Measurements from ENCODE around the gene SOX2.

The SOX2 gene

GRCh38 chr3:181713676-181714612 is 2.2 kb downstream of the SOX2 start:
- DNase-seq (ENCODE audit: low read depth), result no peak
- no peak overlapping the region for H3K4me3 ChIP-seq (ENCODE audit: low read depth, low read length)
- no peak for TF ChIP-seq CTCF (IDR thresholded peaks at IDR 0.05; ENCODE audit: control insufficient read depth, extremely low read depth, insufficient read depth)

- no peak for DNase-seq (ENCODE audit: low read depth)
- TF ChIP-seq CTCF (IDR thresholded peaks at IDR 0.05; ENCODE audit: control insufficient read depth, extremely low read depth, insufficient read depth), result no peak
- H3K4me3 ChIP-seq (ENCODE audit: low read depth, low read length), result no peak overlapping the region
Observed at GRCh38 chr3:181715571-181716340, 4.0 kb downstream of the SOX2 start.

GRCh38 chr3:181716966-181717365 is 5.2 kb downstream of the SOX2 start:
- TF ChIP-seq CTCF (IDR thresholded peaks at IDR 0.05; ENCODE audit: control insufficient read depth, extremely low read depth, insufficient read depth), result no peak
- DNase-seq (ENCODE audit: low read depth), result no peak
- H3K4me3 ChIP-seq (ENCODE audit: low read depth, low read length), result no peak overlapping the region

- no peak for TF ChIP-seq CTCF (IDR thresholded peaks at IDR 0.05; ENCODE audit: control insufficient read depth, extremely low read depth, insufficient read depth)
- no peak for DNase-seq (ENCODE audit: low read depth)
- H3K4me3 ChIP-seq (ENCODE audit: low read depth, low read length), result no peak overlapping the region
Observed at GRCh38 chr3:181717549-181718171, 5.9 kb downstream of the SOX2 start.

- TF ChIP-seq CTCF (IDR thresholded peaks at IDR 0.05; ENCODE audit: control insufficient read depth, extremely low read depth, insufficient read depth), result no peak
- no peak for DNase-seq (ENCODE audit: low read depth)
- H3K4me3 ChIP-seq (ENCODE audit: low read depth, low read length), result no peak overlapping the region
Observed at GRCh38 chr3:181718369-181718768, 6.6 kb downstream of the SOX2 start.

- no peak for TF ChIP-seq CTCF (IDR thresholded peaks at IDR 0.05; ENCODE audit: control insufficient read depth, extremely low read depth, insufficient read depth)
- no peak overlapping the region for H3K4me3 ChIP-seq (ENCODE audit: low read depth, low read length)
- DNase-seq (ENCODE audit: low read depth), result no peak
Observed at GRCh38 chr3:181718987-181719911, 7.5 kb downstream of the SOX2 start.
